ENCODE results near the gene ARCN1. TPM values are rescaled to one million over a fixed set of nuclear protein-coding genes. Genes with fewer than 3 reads are reported as not detected.
"Not testable (repeated sequence)": the region's sequence is repeated elsewhere in the genome, so short reads cannot be mapped to it uniquely, and the experiment has no call there.

ARCN1 gene
- total and polyA plus RNA-seq, 8 donors: 22.0 to 115 (median 60.1) TPM

- TF ChIP-seq CTCF (IDR thresholded peaks at IDR 0.05): peak in 2 of 7 experiments; percentile 14 to 27
- WGBS, 5 donors: 43 to 59% (median 55%) methylated on average over 5 of the region's 5 CpGs
- H3K4me3 ChIP-seq; intact Hi-C loops (cut with DNase I; ENCODE audit: low total_unique reads); H3K27me3 ChIP-seq; H3K9me3 ChIP-seq: not testable (repeated sequence)
- Histone ChIP-seq H3K27ac (peak overlapping the region in 2 of 5 donors; percentile 1 to 75), H3K4me1 (peaks cover 0 to 40% (median 22%) of the 10 kb centered on the region in 4 donors), H3K36me3 (peaks cover 68 to 100% (median 99%) of the 10 kb centered on the region in 4 donors)
- DNase-seq: peak in 1 of 2 donors; percentile 76
These were observed 22.8 kb downstream of the ARCN1 start for GRCh38 chr11:118594984-118595383.

- Histone ChIP-seq H3K27me3 (no peaks in the 10 kb centered on the region), H3K4me1 (peaks cover 0 to 40% (median 22%) of the 10 kb centered on the region in 4 donors), H3K9me3 (no peaks in the 10 kb centered on the region), H3K27ac (peak overlapping the region in 1 of 5 donors; percentile 42), H3K36me3 (peaks cover 70 to 100% (median 99%) of the 10 kb centered on the region in 4 donors), H3K4me3 (no peak overlapping the region)
- intact Hi-C loops (cut with DNase I; ENCODE audit: low total_unique reads): no loop called here
- 83 to 87% (median 85%) methylated on average over 16 of the region's 16 CpGs for WGBS, 5 donors
- TF ChIP-seq POLR2AphosphoS5 (IDR thresholded peaks at IDR 0.05): no peak
- no peak for TF ChIP-seq POLR2A (IDR thresholded peaks at IDR 0.05)
- TF ChIP-seq EP300 (IDR thresholded peaks at IDR 0.05): no peak
- no peak for TF ChIP-seq CTCF (IDR thresholded peaks at IDR 0.05)
- peak in 1 of 2 donors; percentile 21 for DNase-seq
These were observed 24.3 kb downstream of the ARCN1 start for GRCh38 chr11:118596224-118597146.

DNA sequence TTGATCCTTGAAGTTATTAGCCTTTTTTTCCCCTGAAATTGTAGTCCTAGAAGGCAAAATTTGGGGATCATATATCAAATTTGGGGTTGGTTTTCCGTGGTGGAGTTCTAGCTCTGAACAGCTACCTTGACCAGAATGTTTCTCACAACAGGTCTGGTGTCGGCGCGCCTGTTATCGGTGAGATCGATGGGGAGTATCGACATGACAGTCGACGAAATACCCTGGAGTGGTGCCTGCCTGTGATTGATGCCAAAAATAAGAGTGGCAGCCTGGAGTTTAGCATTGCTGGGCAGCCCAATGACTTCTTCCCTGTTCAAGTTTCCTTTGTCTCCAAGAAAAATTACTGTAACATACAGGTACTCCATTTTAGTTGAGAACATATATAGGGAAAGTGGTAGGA lies 25.3 kb downstream of the ARCN1 start:
- 91 to 95% (median 92%) methylated on average over 9 of the region's 9 CpGs for WGBS, 5 donors
- H3K27ac ChIP-seq: no peak overlapping the region
- peak in 1 of 2 donors; percentile 21 for DNase-seq
- H3K27me3 ChIP-seq: no peaks in the 10 kb centered on the region
- intact Hi-C loops (cut with DNase I; ENCODE audit: low total_unique reads): no loop called here
- no peaks in the 10 kb centered on the region for H3K9me3 ChIP-seq
- no peak overlapping the region for H3K4me3 ChIP-seq
- no peak for TF ChIP-seq POLR2AphosphoS5 (IDR thresholded peaks at IDR 0.05)
- no peak for TF ChIP-seq POLR2A (IDR thresholded peaks at IDR 0.05)
- no peak for TF ChIP-seq CTCF (IDR thresholded peaks at IDR 0.05)
- no peak for TF ChIP-seq EP300 (IDR thresholded peaks at IDR 0.05)
- peaks cover 0 to 41% (median 22%) of the 10 kb centered on the region in 4 donors for H3K4me1 ChIP-seq
- peaks cover 75 to 100% (median 99%) of the 10 kb centered on the region in 4 donors for H3K36me3 ChIP-seq

DNA sequence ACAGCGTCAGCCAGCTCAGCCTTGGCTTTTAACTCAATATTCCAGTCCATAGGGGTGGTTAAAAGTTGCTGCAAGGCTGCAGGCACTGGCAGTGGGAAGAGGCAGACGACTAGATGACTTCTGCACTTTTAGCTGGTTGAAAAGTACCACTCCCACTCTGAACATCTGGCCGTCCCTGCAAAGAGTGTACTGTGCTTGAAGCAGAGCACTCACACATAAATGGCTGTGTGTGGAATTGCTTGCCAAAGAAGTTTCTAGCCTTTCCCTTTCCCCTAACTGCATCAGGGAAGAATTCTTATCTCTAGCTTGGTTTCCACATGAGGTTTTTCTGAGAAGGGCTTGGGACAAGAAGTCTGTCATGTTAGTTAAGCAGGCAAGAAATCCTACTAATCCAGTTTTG lies 30.1 kb downstream of the ARCN1 start:
- intact Hi-C loops (cut with DNase I; ENCODE audit: low total_unique reads): no loop called here
- TF ChIP-seq POLR2AphosphoS5 (IDR thresholded peaks at IDR 0.05) (no peak), EP300 (IDR thresholded peaks at IDR 0.05) (no peak), CTCF (IDR thresholded peaks at IDR 0.05) (no peak), POLR2A (IDR thresholded peaks at IDR 0.05) (no peak)
- WGBS, 5 donors: 56 to 82% (median 69%) methylated on average over 3 of the region's 3 CpGs
- DNase-seq: peak; percentile 3 to 55
- peaks cover 0 to under 1% (median 0%) of the 10 kb centered on the region in 3 donors for H3K27me3 ChIP-seq
- H3K36me3 ChIP-seq: peaks cover 43 to 64% (median 61%) of the 10 kb centered on the region in 4 donors
- peak overlapping the region in 1 of 5 donors; percentile 18 for H3K27ac ChIP-seq
- no peaks in the 10 kb centered on the region for H3K9me3 ChIP-seq
- H3K4me3 ChIP-seq: no peak overlapping the region
- peaks cover 23 to 35% (median 31%) of the 10 kb centered on the region in 4 donors for H3K4me1 ChIP-seq

GRCh38 chr11:118603709-118604108 lies 31.5 kb downstream of the ARCN1 start:
- Histone ChIP-seq H3K27me3 (peaks cover 0 to 14% (median 13%) of the 10 kb centered on the region in 3 donors), H3K4me1 (peaks cover 30 to 49% (median 44%) of the 10 kb centered on the region in 4 donors), H3K36me3 (peaks cover 36 to 50% (median 47%) of the 10 kb centered on the region in 4 donors), H3K27ac (peak overlapping the region in 3 of 5 donors; percentile 85 to 98 (median 91))
- H3K9me3 ChIP-seq; H3K4me3 ChIP-seq; intact Hi-C loops (cut with DNase I; ENCODE audit: low total_unique reads): not testable (repeated sequence)
- WGBS, 5 donors: 87 to 92% (median 90%) methylated on average over 8 of the region's 8 CpGs
- DNase-seq: peak in 1 of 2 donors; percentile 23
